Osteoblast (primary cell): ENCODE data around the gene SREBF2. TPM values are rescaled to one million over a fixed set of nuclear protein-coding genes. Genes with fewer than 3 reads are reported as not detected.

Source experiments
- DNase-seq: peaks from one replicate; pipeline ENCODE4 v3.0.0; 2011; ENCODE audit warnings: low spot score, mixed read lengths; ENCODE audit not compliant: insufficient read length; ENCODE audit errors: missing footprints
- H2AFZ ChIP-seq: 2 replicates; pipeline ENCODE4 v1.6.0; 2011; ENCODE audit warnings: mild to moderate bottlenecking, low read length
- H3K27ac ChIP-seq: 2 replicates; pipeline ENCODE4 v1.5.1; 2011; ENCODE audit warnings: mild to moderate bottlenecking, low read depth, low read length, moderate library complexity
- H3K27me3 ChIP-seq: 2 replicates; pipeline ENCODE4 v1.6.0; 2012; ENCODE audit warnings: mild to moderate bottlenecking, control low read depth, inconsistent platforms, low read length, moderate library complexity; ENCODE audit not compliant: insufficient read depth
- H3K36me3 ChIP-seq: 2 replicates; pipeline ENCODE4 v1.5.1; 2011; ENCODE audit warnings: mild to moderate bottlenecking, low read length, control low read depth, moderate library complexity; ENCODE audit not compliant: insufficient read depth
- H3K4me1 ChIP-seq: 2 replicates; pipeline ENCODE4 v1.5.1; 2011; ENCODE audit warnings: mild to moderate bottlenecking, low read length, control low read depth, moderate library complexity; ENCODE audit not compliant: insufficient read depth
- H3K4me2 ChIP-seq: 2 replicates; pipeline ENCODE4 v1.6.0; 2011; ENCODE audit warnings: mild to moderate bottlenecking, low read length; ENCODE audit not compliant: insufficient read depth
- H3K4me3 ChIP-seq: fragments of 200-600 bp; sonication (generic); 3 replicates; pipeline ENCODE4 v1.5.1; 2012; ENCODE audit warnings: mild to moderate bottlenecking, low read length, inconsistent platforms; ENCODE audit not compliant: insufficient read depth
- H3K79me2 ChIP-seq: 2 replicates; pipeline ENCODE4 v1.6.0; 2012; ENCODE audit warnings: mild to moderate bottlenecking, low read length, control low read depth, inconsistent platforms; ENCODE audit not compliant: insufficient read depth
- H3K9me3 ChIP-seq: 2 replicates; pipeline ENCODE4 v1.5.1; 2011; ENCODE audit warnings: low read depth, low read length, control low read depth
- H4K20me1 ChIP-seq: 2 replicates; pipeline ENCODE4 v1.6.0; 2012; ENCODE audit warnings: mild to moderate bottlenecking, low read length, control low read depth; ENCODE audit not compliant: insufficient read depth
- total RNA-seq: library from RNA; depleted of rRNA; stranded (reverse); fragments of >200 nt; gene quantifications from 2 replicates; pipeline ENCODE4 v1.2.3, GENCODE V29; 2012
- TF ChIP-seq, protein P1 (sequence below): IDR thresholded peaks from 2 replicates; pipeline ENCODE4 v1.5.1; 2011; ENCODE audit warnings: mild to moderate bottlenecking, low read depth, low read length, moderate library complexity; ENCODE audit errors: extremely low read depth

Gene SREBF2
- total RNA-seq, 1 donor, result 80.3 TPM

DNA sequence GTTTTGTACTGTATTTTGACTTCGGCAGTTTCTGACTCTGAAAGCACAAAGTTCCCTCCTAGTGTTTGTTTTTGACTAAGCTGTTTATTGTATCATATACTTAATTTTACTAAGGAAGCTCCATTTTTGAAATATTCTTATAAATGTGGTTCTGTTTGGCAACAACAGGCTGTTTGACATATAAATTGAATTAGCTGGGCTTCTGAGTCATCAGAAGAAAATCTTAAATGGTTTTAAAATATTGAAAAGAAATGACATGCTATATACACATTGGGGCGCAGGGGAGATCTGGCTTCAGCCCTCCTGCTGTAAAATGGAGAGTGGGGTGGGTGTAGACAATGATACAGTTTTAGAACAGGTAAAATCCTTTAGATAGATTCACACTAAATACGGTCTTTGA lies 43.4 kb downstream of the SREBF2 start:
- Histone ChIP-seq H3K4me3 (no peak overlapping the region), H3K27me3 (no peaks in the 10 kb centered on the region), H3K36me3 (peaks cover 39% of the 10 kb centered on the region), H4K20me1 (no peaks in the 10 kb centered on the region), H2AFZ (no peak overlapping the region), H3K9me3 (no peaks in the 10 kb centered on the region), H3K4me1 (peaks cover 14% of the 10 kb centered on the region), H3K79me2 (no peaks in the 10 kb centered on the region), H3K27ac (no peak overlapping the region), H3K4me2 (peak overlapping the region; percentile 7)
- TF ChIP-seq, protein P1, sequence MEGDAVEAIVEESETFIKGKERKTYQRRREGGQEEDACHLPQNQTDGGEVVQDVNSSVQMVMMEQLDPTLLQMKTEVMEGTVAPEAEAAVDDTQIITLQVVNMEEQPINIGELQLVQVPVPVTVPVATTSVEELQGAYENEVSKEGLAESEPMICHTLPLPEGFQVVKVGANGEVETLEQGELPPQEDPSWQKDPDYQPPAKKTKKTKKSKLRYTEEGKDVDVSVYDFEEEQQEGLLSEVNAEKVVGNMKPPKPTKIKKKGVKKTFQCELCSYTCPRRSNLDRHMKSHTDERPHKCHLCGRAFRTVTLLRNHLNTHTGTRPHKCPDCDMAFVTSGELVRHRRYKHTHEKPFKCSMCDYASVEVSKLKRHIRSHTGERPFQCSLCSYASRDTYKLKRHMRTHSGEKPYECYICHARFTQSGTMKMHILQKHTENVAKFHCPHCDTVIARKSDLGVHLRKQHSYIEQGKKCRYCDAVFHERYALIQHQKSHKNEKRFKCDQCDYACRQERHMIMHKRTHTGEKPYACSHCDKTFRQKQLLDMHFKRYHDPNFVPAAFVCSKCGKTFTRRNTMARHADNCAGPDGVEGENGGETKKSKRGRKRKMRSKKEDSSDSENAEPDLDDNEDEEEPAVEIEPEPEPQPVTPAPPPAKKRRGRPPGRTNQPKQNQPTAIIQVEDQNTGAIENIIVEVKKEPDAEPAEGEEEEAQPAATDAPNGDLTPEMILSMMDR, result no peak
- DNase-seq, result peak; percentile 52

GRCh38 chr22:41876675-41877074 lies 43.8 kb downstream of the SREBF2 start:
- TF ChIP-seq, protein P1, result no peak
- H3K4me2 ChIP-seq, result peak overlapping the region; percentile 7
- no peak for DNase-seq
- H2AFZ ChIP-seq, result no peak overlapping the region
- peaks cover 39% of the 10 kb centered on the region for H3K36me3 ChIP-seq
- H3K27me3 ChIP-seq, result no peaks in the 10 kb centered on the region
- no peaks in the 10 kb centered on the region for H3K9me3 ChIP-seq
- no peaks in the 10 kb centered on the region for H4K20me1 ChIP-seq
- no peak overlapping the region for H3K27ac ChIP-seq
- H3K4me1 ChIP-seq, result peaks cover 14% of the 10 kb centered on the region
- no peaks in the 10 kb centered on the region for H3K79me2 ChIP-seq
- H3K4me3 ChIP-seq, result no peak overlapping the region

GRCh38 chr22:41880653-41881052 lies 47.7 kb downstream of the SREBF2 start:
- Histone ChIP-seq H3K36me3 (peaks cover 45% of the 10 kb centered on the region), H3K27me3 (no peaks in the 10 kb centered on the region)

DNA sequence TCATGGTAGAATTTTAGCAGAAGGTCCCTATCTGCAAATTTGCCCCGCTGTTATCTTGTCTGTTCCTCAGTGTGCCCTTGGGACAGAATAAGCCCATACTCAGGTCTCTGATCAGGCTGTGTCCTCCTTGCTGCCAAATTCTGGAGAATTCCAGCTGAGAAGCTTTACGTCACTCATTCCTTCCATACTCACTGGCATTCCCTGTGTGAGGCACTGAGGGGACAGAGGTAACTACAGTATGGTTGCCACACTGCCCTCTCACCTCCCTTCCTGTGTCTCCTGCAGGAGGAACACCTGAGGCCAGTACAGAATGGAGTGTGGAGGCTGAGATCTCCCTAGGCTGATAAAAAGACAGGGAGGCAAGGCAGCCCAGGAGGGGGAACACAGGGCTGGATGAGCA lies 50.5 kb downstream of the SREBF2 start:
- peak; percentile 34 for DNase-seq
- no peaks in the 10 kb centered on the region for H4K20me1 ChIP-seq
- H3K79me2 ChIP-seq, result no peaks in the 10 kb centered on the region
- no peaks in the 10 kb centered on the region for H3K9me3 ChIP-seq
- no peak overlapping the region for H3K4me2 ChIP-seq
- no peak overlapping the region for H3K27ac ChIP-seq
- H3K4me1 ChIP-seq, result peaks cover 2% of the 10 kb centered on the region
- no peaks in the 10 kb centered on the region for H3K27me3 ChIP-seq
- TF ChIP-seq, protein P1, result no peak
- H3K4me3 ChIP-seq, result no peak overlapping the region
- H3K36me3 ChIP-seq, result peaks cover 48% of the 10 kb centered on the region
- H2AFZ ChIP-seq, result no peak overlapping the region

More at GRCh38 chr22:41880653-41881052, 47.7 kb downstream of the SREBF2 start:
- Histone ChIP-seq H3K9me3 (no peaks in the 10 kb centered on the region), H3K4me1 (peaks cover 12% of the 10 kb centered on the region), H3K4me2 (no peak overlapping the region), H3K79me2 (no peaks in the 10 kb centered on the region), H3K27ac (no peak overlapping the region), H4K20me1 (no peaks in the 10 kb centered on the region), H2AFZ (no peak overlapping the region), H3K4me3 (no peak overlapping the region)
- TF ChIP-seq, protein P1, result no peak
- no peak for DNase-seq
